CD14-positive monocyte (primary cell): ENCODE results near the gene ITGB1BP2. TPM values are rescaled to one million over a fixed set of nuclear protein-coding genes. Genes with fewer than 3 reads are reported as not detected.

Source experiments
- DNase-seq, 3 donors: peaks; one replicate each; pipeline ENCODE4 v3.0.0-alpha.2; 2011 to 2022
- H2AFZ ChIP-seq: 2 replicates; pipeline ENCODE4 v1.6.0; 2012; ENCODE audit warnings: mild to moderate bottlenecking, low read depth, low read length, inconsistent platforms; ENCODE audit not compliant: insufficient read depth, poor library complexity, severe bottlenecking
- H3K27ac ChIP-seq, 2 donors: 1 replicate in 1 of 2; 2 replicates in 1 of 2; pipeline ENCODE4 v1.5.1; 2012 to 2013; ENCODE audit warnings: low read length in 2 of 2, control low read depth in 1 of 2, inconsistent platforms in 1 of 2, low read depth in 1 of 2, mild to moderate bottlenecking in 1 of 2
- H3K27me3 ChIP-seq, 2 donors: one replicate each; pipeline versions ENCODE4 v1.6.0 to v1.6.1; 2011 to 2013; ENCODE audit warnings: low read length in 2 of 2; ENCODE audit not compliant: control insufficient read depth in 2 of 2, insufficient read depth in 2 of 2
- H3K36me3 ChIP-seq, 2 donors: replicated peaks in 1 of 2; 1 replicate in 1 of 2; 2 replicates in 1 of 2; pipeline versions ENCODE4 v1.5.1 to v1.6.1; 2012 to 2013; ENCODE audit warnings: low read length in 2 of 2, control low read depth in 1 of 2, inconsistent platforms in 1 of 2, mild to moderate bottlenecking in 1 of 2; ENCODE audit not compliant: insufficient read depth in 2 of 2, control insufficient read depth in 1 of 2
- H3K4me1 ChIP-seq, 2 donors: 1 replicate in 1 of 2; 2 replicates in 1 of 2; pipeline versions ENCODE4 v1.5.1 to v1.6.1; 2012 to 2013; ENCODE audit warnings: low read length in 2 of 2, control low read depth in 1 of 2, inconsistent platforms in 1 of 2, mild to moderate bottlenecking in 1 of 2, moderate library complexity in 1 of 2; ENCODE audit not compliant: insufficient read depth in 2 of 2, control insufficient read depth in 1 of 2
- H3K4me2 ChIP-seq: replicated peaks from 2 replicates; pipeline ENCODE3; 2012; ENCODE audit warnings: low read length, moderate library complexity, mild to moderate bottlenecking; ENCODE audit not compliant: poor library complexity, severe bottlenecking; ENCODE audit errors: extremely low read depth
- H3K4me3 ChIP-seq, 3 experiments: fragments of 200-600 bp in 1 of 3; sonication (generic) in 1 of 3; replicated peaks in 1 of 3; 1 replicate in 2 of 3; 2 replicates in 1 of 3; pipeline ENCODE4 v1.5.1; 2011 to 2013; ENCODE audit warnings: low read length in 3 of 3, mild to moderate bottlenecking in 3 of 3, control low read depth in 2 of 3, low read depth in 2 of 3, inconsistent platforms in 1 of 3, moderate library complexity in 1 of 3
- H3K79me2 ChIP-seq: 2 replicates; pipeline ENCODE4 v1.6.0; 2012; ENCODE audit warnings: mild to moderate bottlenecking, control low read depth, inconsistent platforms, low read length, moderate library complexity; ENCODE audit not compliant: insufficient read depth
- H3K9ac ChIP-seq: 2 replicates; pipeline ENCODE4 v1.6.0; 2017; ENCODE audit warnings: low read length, mild to moderate bottlenecking; ENCODE audit not compliant: insufficient read depth, poor library complexity, severe bottlenecking
- H3K9me3 ChIP-seq, 2 donors: replicated peaks in 1 of 2; 1 replicate in 1 of 2; 2 replicates in 1 of 2; pipeline versions ENCODE4 v1.5.1 to v1.6.1; 2012 to 2013; ENCODE audit warnings: low read length in 2 of 2, control low read depth in 1 of 2; ENCODE audit not compliant: control insufficient read depth in 1 of 2, insufficient read depth in 1 of 2
- H4K20me1 ChIP-seq: 2 replicates; pipeline ENCODE4 v1.6.0; 2012; ENCODE audit warnings: mild to moderate bottlenecking, low read length, control low read depth, moderate library complexity; ENCODE audit not compliant: insufficient read depth
- H3K27ac Mint-ChIP-seq, 7 donors: one replicate each; pipeline ENCODE4 v1.8.0; 2020; ENCODE audit warnings: mild to moderate bottlenecking in 7 of 7, mixed read lengths in 7 of 7, moderate library complexity in 6 of 7, inconsistent platforms in 2 of 7
- H3K27me3 Mint-ChIP-seq, 3 donors: one replicate each; pipeline ENCODE4 v1.8.0; 2021 to 2022; ENCODE audit warnings: low read depth in 3 of 3, mild to moderate bottlenecking in 3 of 3, mixed read lengths in 3 of 3, moderate library complexity in 3 of 3, inconsistent platforms in 1 of 3
- H3K36me3 Mint-ChIP-seq, 2 donors: one replicate each; pipeline ENCODE4 v1.8.0; 2020; ENCODE audit warnings: mixed read lengths in 2 of 2, inconsistent platforms in 1 of 2, mild to moderate bottlenecking in 1 of 2
- H3K4me1 Mint-ChIP-seq: one replicate; pipeline ENCODE4 v1.8.0; 2020; ENCODE audit warnings: mild to moderate bottlenecking, mixed read lengths
- H3K4me3 Mint-ChIP-seq, 2 donors: one replicate each; pipeline ENCODE4 v1.8.0; 2020; ENCODE audit warnings: mild to moderate bottlenecking in 2 of 2, mixed read lengths in 2 of 2, moderate library complexity in 1 of 2
- H3K9me3 Mint-ChIP-seq, 7 donors: one replicate each; pipeline ENCODE4 v1.8.0; 2020 to 2022; ENCODE audit warnings: mixed read lengths in 7 of 7, mild to moderate bottlenecking in 6 of 7, moderate library complexity in 6 of 7, inconsistent platforms in 2 of 7
- CTCF ChIP-seq: fragments of 200-600 bp; IDR thresholded peaks from one replicate; pipeline ENCODE4 v1.8.0; 2022; ENCODE audit warnings: antibody characterized with exemption, mild to moderate bottlenecking
- WGBS: methylation state at CpG from one replicate; pipeline ENCODE4 v1.1.5; 2013; ENCODE audit warnings: missing lambda C conversion rate; ENCODE audit not compliant: insufficient coverage; 5-methylcytosine and 5-hydroxymethylcytosine counted together
- intact Hi-C, 2 donors: fragments of 100-400 bp; cut with micrococcal nuclease; formaldehyde crosslinking; loops; one replicate each; pipeline versions ENCODE4 v1.15.0 to v1.15.1; 2023
- polyA plus RNA-seq, 3 donors: library from polyadenylated mRNA; depleted of rRNA in 1 of 3; unstranded in 2 of 3; stranded (reverse) in 1 of 3; fragments of 300-500 nt in 2 of 3; fragments of >200 nt in 1 of 3; fragmentation: Illumina TruSeq in 2 of 3; gene quantifications; 1 replicate in 2 of 3; 2 replicates in 1 of 3; pipeline ENCODE4 v1.2.3, GENCODE V29; 2012 to 2021

Gene ITGB1BP2
- polyA plus RNA-seq, 3 donors, result 1.2 TPM; not detected in 2

GRCh38 chrX:71252221-71252620 is 49.3 kb upstream of the ITGB1BP2 start:
- peak overlapping the region; percentile 92 for H3K4me2 ChIP-seq
- H3K79me2 ChIP-seq, result peaks cover 12% of the 10 kb centered on the region
- H3K9me3 Mint-ChIP-seq, result peaks cover 0 to 5% (median 0%) of the 10 kb centered on the region in 7 donors
- no peak for TF ChIP-seq CTCF
- peaks cover 0 to 11% (median 0%) of the 10 kb centered on the region in 3 donors for H3K27me3 Mint-ChIP-seq
- peak overlapping the region in 1 of 3 experiments; percentile 90 for H3K4me3 ChIP-seq
- H3K4me3 Mint-ChIP-seq, result peak overlapping the region; percentile 77 to 89
- 0% methylated on average over 1 of the region's 2 CpGs for WGBS
- no peak overlapping the region for H2AFZ ChIP-seq
- no peak overlapping the region for H3K27ac ChIP-seq
- no peaks in the 10 kb centered on the region for H3K9me3 ChIP-seq
- no peaks in the 10 kb centered on the region for H3K27me3 ChIP-seq
- no peaks in the 10 kb centered on the region for H4K20me1 ChIP-seq
- H3K36me3 Mint-ChIP-seq, result peaks cover 29 to 30% of the 10 kb centered on the region in 2 donors
- no peak for DNase-seq
- H3K36me3 ChIP-seq, result peaks cover 27 to 29% of the 10 kb centered on the region in 2 donors
- H3K27ac Mint-ChIP-seq, result peak overlapping the region in 1 of 7 donors; percentile 13
- intact Hi-C loops, result loop anchor here in 1 of 2 donors (10.0 kb wide), 1 partner anchor 57 kb away; no protein-coding TSS in a partner anchor
- H3K4me1 ChIP-seq, result peaks cover 28 to 33% of the 10 kb centered on the region in 2 donors
- peaks cover 36% of the 10 kb centered on the region for H3K4me1 Mint-ChIP-seq
- no peak overlapping the region for H3K9ac ChIP-seq

- peaks cover 36% of the 10 kb centered on the region for H3K4me1 Mint-ChIP-seq
- peaks cover 19 to 21% of the 10 kb centered on the region in 2 donors for H3K36me3 Mint-ChIP-seq
- Histone ChIP-seq H3K4me2 (peak overlapping the region; percentile 92), H3K36me3 (peaks cover 15 to 16% of the 10 kb centered on the region in 2 donors), H3K27ac (peak overlapping the region in 1 of 2 donors; percentile 74), H3K9ac (peak overlapping the region; percentile 62), H3K4me3 (peak overlapping the region; percentile 69 to 91 (median 90)), H3K79me2 (peaks cover 12% of the 10 kb centered on the region), H3K27me3 (no peaks in the 10 kb centered on the region), H3K9me3 (no peaks in the 10 kb centered on the region), H3K4me1 (peaks cover 28 to 33% of the 10 kb centered on the region in 2 donors), H4K20me1 (no peaks in the 10 kb centered on the region), H2AFZ (peak overlapping the region; percentile 84)
- peaks cover 0 to 7% (median 0%) of the 10 kb centered on the region in 3 donors for H3K27me3 Mint-ChIP-seq
- H3K27ac Mint-ChIP-seq, result peak overlapping the region in 5 of 7 donors; percentile 42 to 94 (median 77)
- intact Hi-C loops, result loop anchor here in 1 of 2 donors (10.0 kb wide), 1 partner anchor 59 kb away; no protein-coding TSS in a partner anchor
- H3K9me3 Mint-ChIP-seq, result peaks cover 0 to 5% (median 0%) of the 10 kb centered on the region in 7 donors
- peak in 2 of 3 donors; percentile 33 to 36 for DNase-seq
- H3K4me3 Mint-ChIP-seq, result peak overlapping the region; percentile 89
- 0% methylated on average over 4 of the region's 35 CpGs for WGBS
- peak; percentile 41 for TF ChIP-seq CTCF
Observed at GRCh38 chrX:71253253-71254091, 48.1 kb upstream of the ITGB1BP2 start.
